MM.1S (cell line): ENCODE data around the gene SCFD2.

ENCODE experiments used
- EZH2 ChIP-seq: fragments of 300-600 bp; sonication (generic); optimal IDR thresholded peaks from 2 replicates; pipeline ENCODE3; 2017; ENCODE audit warnings: low read depth, mild to moderate bottlenecking, antibody characterized with exemption, low read length, mixed read lengths
- EZH2phosphoT487 ChIP-seq: fragments of 300-600 bp; sonication (generic); IDR thresholded peaks from 2 replicates; pipeline ENCODE4 v1.6.1; 2018; ENCODE audit warnings: antibody characterized with exemption, low read length
- TF ChIP-seq, protein P1 (sequence below): fragments of 300-600 bp; sonication (generic); IDR thresholded peaks from 2 replicates; pipeline ENCODE4 v1.5.1; 2016; ENCODE audit warnings: antibody characterized with exemption, low read length, mixed read lengths

GRCh38 chr4:52996261-52997131, 369.4 kb downstream of the SCFD2 start:
- TF ChIP-seq, protein P1, sequence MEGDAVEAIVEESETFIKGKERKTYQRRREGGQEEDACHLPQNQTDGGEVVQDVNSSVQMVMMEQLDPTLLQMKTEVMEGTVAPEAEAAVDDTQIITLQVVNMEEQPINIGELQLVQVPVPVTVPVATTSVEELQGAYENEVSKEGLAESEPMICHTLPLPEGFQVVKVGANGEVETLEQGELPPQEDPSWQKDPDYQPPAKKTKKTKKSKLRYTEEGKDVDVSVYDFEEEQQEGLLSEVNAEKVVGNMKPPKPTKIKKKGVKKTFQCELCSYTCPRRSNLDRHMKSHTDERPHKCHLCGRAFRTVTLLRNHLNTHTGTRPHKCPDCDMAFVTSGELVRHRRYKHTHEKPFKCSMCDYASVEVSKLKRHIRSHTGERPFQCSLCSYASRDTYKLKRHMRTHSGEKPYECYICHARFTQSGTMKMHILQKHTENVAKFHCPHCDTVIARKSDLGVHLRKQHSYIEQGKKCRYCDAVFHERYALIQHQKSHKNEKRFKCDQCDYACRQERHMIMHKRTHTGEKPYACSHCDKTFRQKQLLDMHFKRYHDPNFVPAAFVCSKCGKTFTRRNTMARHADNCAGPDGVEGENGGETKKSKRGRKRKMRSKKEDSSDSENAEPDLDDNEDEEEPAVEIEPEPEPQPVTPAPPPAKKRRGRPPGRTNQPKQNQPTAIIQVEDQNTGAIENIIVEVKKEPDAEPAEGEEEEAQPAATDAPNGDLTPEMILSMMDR, result no peak
- TF ChIP-seq EZH2 (no peak), EZH2phosphoT487 (no peak)
